CD4-positive, alpha-beta T cell treated with Interleukin-21 for 1 hour (primary cell): ENCODE data around the gene RBM33.

ENCODE experiments used
- DNase-seq: peaks from one replicate; pipeline ENCODE4 v3.0.0-alpha.2; 2020

RBM33 gene

GRCh38 chr7:155624412-155624811, 20.0 kb upstream of the RBM33 start:
- DNase-seq: no peak

GRCh38 chr7:155625557-155625956, 18.9 kb upstream of the RBM33 start:
- no peak for DNase-seq

GRCh38 chr7:155629171-155629570, 15.3 kb upstream of the RBM33 start:
- DNase-seq: no peak

- DNase-seq: no peak
Measured at GRCh38 chr7:155631155-155631554, 13.3 kb upstream of the RBM33 start.

- DNase-seq: no peak
Measured at GRCh38 chr7:155635817-155636216, 8.6 kb upstream of the RBM33 start.

- DNase-seq: no peak
Measured at GRCh38 chr7:155637155-155637554, 7.3 kb upstream of the RBM33 start.

GRCh38 chr7:155638366-155638765, 6.1 kb upstream of the RBM33 start:
- no peak for DNase-seq

GRCh38 chr7:155639958-155640520, 4.4 kb upstream of the RBM33 start:
- no peak for DNase-seq

- no peak for DNase-seq
Measured at GRCh38 chr7:155640629-155641028, 3.8 kb upstream of the RBM33 start.

GRCh38 chr7:155643804-155644177, 670 bp upstream of the RBM33 start:
- no peak for DNase-seq

- peak; percentile 50 for DNase-seq
Measured at GRCh38 chr7:155644971-155645509, 579 bp downstream of the RBM33 start.

- no peak for DNase-seq
Measured at GRCh38 chr7:155645662-155646061, 1.2 kb downstream of the RBM33 start.

- no peak for DNase-seq
Measured at GRCh38 chr7:155646669-155647068, 2.2 kb downstream of the RBM33 start.

- no peak for DNase-seq
Measured at GRCh38 chr7:155647302-155647701, 2.8 kb downstream of the RBM33 start.

GRCh38 chr7:155647734-155648133, 3.3 kb downstream of the RBM33 start:
- DNase-seq: no peak

GRCh38 chr7:155648752-155649339, 4.4 kb downstream of the RBM33 start:
- DNase-seq: no peak

GRCh38 chr7:155649588-155649987, 5.1 kb downstream of the RBM33 start:
- DNase-seq: no peak

- DNase-seq: no peak
Measured at GRCh38 chr7:155652156-155653114, 8.0 kb downstream of the RBM33 start.

GRCh38 chr7:155653803-155654202, 9.3 kb downstream of the RBM33 start:
- no peak for DNase-seq

GRCh38 chr7:155656891-155657290, 12.4 kb downstream of the RBM33 start:
- DNase-seq: no peak

GRCh38 chr7:155660059-155660757, 15.7 kb downstream of the RBM33 start:
- DNase-seq: no peak

- DNase-seq: no peak
Measured at GRCh38 chr7:155660758-155661093, 16.3 kb downstream of the RBM33 start.

GRCh38 chr7:155662343-155663043, 18.0 kb downstream of the RBM33 start:
- no peak for DNase-seq
